ELR (cell line): ENCODE data around the gene TNIK.
A peak's percentile ranks its signal among the peaks of the same experiment; 100 is the strongest.
"Not testable (repeated sequence)": the region's sequence is repeated elsewhere in the genome, so short reads cannot be mapped to it uniquely, and the experiment has no call there.

ENCODE experiments used
- DNase-seq: peaks from one replicate; pipeline ENCODE4 v3.0.0-alpha.2; 2015; ENCODE audit warnings: low read depth

Gene TNIK

DNA sequence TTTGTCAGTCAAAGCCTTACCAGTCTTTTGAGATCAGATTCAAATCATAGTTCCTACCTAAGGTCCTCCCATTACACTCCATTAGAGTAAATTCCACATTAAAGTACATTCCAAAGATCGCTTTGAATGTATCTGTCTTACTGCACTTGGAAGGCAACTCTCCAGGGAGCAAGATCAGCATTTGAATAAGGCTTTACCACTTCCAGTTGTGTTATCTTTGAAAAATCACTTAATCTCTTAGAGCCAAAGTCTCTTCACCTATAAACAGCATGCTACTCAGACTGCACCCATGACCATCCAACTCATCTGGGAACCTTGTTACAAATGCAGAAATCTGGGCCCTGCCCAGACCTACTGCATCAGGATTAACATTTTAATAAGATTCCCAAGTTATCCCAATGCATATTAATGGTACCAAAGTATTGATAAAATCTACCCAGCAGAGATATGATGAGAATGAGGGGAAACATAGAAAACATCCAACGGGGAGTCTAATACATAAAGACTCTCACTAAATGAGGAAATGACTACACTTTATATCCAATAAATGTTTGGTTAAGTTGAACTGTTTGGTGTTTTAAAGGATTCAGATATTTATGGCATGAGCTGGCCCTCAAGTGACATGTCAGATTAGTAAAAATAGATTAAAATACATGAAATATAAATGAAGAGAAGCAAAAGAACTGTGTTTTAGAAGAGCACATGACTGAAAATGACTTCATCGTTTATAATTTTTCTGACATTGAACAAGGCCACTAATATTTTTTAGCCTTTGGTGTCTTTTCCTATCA lies 75.9 kb downstream of the TNIK start:
- DNase-seq = peak; percentile 48

DNA sequence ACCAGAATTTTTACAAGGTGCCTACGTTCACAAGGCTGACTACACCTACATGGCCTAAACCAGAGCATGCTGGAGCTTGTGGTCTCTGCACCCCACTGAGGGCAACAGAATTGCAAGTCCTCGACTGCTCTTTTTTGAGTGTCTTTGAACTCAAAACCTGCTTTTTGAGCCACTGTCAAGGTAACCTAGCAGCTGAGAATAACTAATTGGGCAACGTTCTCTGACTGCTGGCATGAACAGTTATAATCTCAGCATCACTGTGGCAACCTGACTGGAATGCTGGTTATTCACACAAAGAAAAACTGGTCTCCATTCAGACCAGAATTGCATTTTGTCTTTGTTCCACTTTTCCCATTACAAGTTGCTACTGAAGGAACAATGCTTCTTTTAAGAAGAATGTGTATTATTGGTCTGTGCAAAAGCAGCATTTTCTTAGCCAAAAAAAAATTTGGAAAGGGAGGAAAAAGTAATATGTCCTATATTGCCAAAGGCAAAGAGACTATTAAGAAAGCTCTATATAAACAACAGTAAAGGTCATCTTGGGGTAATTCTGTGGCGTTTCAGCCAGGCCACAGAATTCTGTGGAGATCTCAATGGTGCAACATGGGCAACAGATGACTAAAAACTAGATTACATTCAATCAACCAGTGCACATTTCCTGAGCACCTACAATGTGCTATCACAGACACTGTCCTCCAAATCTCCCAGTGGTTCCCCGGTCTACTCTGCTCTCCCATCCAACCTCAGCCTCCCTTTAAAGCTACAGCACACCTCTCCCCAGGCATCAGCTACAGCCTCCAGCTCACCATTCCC lies 76.8 kb downstream of the TNIK start:
- DNase-seq = no peak

GRCh38 chr3:171382347-171382746 lies 77.9 kb downstream of the TNIK start:
- DNase-seq = not testable (repeated sequence)

DNA sequence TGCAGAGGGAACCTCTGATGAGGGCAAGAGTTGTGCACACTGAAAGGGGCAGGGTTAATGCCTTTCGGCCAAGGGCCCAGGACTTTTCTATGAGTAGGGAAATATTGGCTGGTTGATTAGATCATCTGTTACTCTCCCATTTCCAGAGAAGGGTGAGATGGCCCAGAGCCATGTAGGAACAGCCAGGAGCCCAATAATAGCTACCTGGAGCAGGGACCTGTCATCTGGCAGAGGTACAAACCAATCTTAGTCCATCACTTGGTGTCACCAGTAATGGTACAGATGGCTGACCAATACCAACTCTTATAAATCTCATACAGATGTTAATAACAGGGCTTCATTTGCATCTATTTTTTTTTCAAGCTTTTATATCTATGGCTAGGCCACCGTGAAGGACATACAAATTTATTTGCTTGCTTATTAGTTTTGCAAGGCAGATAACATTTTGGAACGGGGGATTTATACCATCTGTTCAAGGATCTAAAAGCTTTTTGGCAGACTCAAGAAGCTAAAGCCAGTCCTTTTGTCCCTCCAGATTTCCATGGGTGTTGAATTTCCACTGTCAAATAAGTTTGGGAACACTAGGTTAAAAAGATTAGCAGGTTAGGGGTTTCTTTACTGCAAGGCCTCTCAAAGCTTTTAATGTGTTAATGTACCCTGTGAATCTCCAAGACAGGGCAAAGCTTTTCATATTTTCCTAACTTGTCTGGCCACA lies 79.3 kb downstream of the TNIK start:
- no peak for DNase-seq

DNA sequence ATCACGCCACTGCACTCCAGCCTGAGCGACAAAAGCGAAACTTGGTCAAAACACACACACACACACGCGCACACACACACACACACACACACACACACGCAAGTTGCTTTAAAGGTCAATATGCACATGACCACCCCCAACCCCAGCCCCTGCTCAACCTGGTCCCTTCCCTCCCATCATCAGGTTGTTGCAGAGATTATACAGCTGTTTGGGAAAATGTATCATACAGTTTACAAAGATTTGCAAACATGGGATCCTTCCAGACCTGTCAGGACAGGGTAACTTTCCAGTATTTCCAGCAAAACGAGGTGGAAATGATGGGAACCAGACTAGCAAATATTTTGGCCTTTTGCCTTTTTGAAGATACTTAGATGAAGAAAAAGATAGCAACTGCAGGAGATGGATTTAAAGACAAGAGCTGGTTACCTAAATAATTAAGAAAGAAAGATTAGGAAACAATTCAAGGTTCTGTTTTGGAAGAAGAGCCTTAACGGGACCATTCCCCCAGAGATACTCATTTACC lies 80.2 kb downstream of the TNIK start:
- DNase-seq = no peak

DNA sequence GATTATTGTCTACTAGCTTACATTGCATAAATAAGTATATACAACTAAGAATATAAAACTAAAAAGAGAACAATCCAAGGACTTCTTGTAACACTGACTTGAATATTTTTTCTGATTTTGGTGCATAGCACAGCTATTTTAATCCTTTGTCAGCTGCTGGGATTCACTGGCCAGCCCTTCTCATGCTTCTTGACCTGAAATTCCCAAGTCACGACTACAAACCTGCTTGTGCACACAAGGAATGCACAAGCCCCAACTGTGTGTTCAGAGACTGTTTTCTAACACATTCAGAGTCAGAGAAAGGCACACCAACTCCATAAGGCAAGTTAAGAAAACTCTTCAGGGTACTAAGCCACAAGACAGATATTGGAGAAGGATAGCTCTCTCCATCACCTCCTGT lies 80.9 kb downstream of the TNIK start:
- peak; percentile 35 for DNase-seq

GRCh38 chr3:171378586-171378985 lies 81.6 kb downstream of the TNIK start:
- no peak for DNase-seq

GRCh38 chr3:171377859-171378258 lies 82.3 kb downstream of the TNIK start:
- peak; percentile 52 for DNase-seq

DNA sequence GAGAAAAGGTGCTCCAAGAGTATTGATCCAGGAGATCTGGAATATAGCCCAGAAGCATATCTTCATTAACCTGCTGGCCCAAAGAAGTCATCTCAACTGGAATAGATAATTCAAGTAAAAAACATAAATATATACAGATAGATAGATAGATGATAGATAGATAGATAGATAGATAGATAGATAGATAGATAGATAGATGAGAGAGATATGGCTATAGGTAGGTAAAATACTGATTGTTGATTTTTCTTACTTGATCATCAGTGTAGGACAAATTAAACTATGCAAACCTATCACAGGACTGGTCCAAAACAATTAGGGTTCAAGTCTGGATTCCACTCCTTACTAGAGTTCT lies 83.6 kb downstream of the TNIK start:
- no peak for DNase-seq

DNA sequence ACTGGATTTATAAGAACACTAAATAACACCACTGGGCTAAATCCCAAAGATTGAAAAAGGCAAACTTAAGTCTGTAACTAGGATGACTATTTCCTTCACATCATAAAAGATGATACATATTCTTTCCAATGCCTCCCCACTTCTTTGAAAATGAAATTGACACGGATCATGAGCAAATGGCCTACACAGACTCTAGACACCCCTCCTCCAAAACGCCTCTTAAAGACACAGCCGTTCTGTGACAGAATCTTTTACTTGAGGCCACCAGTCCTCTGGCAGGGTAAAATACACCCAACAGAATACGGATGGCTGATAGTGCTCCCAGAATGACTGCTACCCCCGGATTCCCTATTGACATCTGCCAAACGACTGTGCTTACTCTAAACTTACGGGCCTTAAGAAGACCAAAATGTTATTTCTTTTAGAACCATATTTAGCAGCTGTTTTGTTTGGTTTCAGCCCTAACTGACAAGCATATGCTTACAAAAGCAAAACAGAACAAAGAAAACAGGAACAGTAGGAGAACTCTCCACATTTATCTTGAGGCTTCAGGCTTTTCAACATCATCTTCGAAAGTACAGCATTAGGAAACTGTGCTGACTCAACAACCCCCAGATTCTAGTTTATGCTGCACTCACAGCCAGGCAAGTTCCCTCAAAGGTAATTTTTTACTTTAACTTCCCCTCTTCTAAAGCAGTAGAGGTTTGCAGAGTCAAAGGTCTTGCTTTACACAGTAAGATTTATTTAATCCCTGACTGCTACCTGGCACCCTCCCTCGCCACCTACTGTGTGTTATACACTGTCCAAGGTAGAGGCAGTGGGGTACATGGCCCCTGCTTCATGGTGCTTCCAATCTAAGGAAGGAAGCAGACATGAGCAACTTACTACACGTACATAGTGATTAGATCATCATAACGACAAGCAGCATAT lies 84.3 kb downstream of the TNIK start:
- no peak for DNase-seq

DNA sequence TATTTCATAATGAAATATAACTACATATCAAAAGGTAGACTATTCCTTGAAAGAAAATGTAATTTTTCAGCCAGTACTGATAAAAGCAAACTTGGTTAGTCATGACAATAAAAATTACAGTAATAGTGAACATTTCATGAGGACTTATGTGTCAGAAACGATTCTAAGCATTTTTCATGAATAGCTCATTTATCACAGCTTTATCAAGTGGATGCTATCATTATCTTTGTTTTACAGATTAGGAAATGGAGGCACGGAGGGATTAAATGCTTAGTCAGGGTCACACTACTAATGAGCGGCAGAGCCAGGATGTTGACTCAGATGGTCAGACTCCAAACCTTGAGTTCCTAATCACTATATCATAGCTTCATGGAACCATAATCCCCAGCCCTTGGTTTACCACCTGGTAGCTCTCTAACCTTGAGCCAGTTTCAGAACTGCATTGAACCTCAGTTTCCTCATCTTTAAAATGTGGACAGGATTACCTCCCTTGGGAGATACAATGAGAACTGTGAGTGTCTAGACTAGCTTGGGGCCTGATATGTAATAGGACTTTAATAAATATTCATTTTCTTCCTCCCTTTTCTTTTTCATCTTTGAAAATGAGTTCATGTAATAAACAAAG lies 85.4 kb downstream of the TNIK start:
- DNase-seq = peak; percentile 86

DNA sequence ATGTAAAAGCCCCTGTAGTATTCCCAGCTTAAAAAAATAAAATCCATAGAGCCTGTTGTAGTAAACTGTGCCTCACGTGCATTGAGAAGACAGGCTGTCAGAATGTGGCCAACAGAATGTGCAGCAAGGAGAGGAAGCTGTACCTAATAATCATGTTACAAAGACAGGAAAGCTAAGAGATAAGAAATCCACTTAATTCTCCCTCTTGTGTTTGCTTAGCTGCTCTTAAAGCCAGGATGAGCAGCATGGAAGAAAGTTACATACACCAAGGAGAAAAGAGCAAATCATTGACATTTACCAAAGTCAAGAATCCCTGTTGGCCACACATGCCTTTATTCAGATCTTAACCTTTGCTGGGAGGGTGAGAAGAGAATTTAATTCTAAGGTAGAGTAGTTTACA lies 85.9 kb downstream of the TNIK start:
- DNase-seq = no peak

- DNase-seq = no peak
Observed at GRCh38 chr3:171373711-171374110, 86.5 kb downstream of the TNIK start.

DNA sequence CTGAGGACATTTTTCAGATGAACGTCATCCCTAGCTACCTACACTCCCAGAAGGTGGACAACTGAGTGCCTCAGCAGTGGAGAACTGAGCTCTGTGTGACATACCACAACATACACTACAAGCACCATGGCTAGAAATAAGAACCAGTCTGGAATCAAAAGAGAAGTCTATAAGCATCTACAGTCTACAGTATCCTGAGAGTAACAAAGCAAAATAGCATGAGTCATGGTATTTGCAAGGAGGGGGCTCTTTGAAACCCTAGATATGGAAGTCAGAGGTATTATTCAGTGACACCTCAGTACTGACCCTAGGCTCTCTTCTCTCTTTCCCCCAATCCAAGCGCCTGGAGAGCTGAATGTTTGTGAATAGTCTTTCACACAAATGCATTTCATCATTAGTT lies 87.5 kb downstream of the TNIK start:
- DNase-seq = no peak

DNA sequence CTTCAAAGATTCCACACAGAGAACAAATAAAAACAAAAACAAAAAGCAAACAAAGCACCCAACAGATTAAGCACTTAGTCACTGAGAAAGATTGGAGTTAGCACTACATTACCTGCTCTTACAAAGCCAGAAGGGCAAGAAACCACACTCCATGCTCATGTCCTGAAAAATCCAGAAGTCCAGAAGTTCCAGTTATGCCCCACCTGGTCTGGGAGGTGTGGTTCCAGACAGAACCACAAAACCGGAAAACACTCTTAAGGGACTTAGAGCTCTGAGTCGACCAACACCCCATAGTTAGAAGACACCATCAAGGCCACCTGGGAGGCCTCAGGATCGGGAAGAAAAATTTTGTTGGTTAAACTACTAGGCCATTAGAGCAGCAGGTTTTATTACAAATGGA lies 88.9 kb downstream of the TNIK start:
- no peak for DNase-seq

DNA sequence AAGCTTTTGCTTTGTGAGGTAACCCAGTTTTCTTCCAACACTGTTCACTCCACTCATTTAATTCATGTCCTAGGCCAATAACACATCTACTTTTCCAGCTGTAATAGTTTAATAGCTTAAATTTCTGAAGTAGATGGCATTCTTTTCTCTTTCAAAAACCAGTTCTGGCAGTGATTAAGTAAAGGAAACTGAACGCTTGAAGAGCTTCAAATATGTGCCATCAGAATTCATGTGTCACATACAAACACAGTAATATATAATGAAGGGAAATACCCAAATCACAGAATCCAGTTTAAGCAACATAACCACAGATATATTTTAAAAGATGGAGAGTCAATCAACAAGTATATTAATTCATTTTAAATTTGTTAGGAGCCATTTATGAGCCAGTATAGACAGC lies 91.0 kb downstream of the TNIK start:
- DNase-seq = no peak

DNA sequence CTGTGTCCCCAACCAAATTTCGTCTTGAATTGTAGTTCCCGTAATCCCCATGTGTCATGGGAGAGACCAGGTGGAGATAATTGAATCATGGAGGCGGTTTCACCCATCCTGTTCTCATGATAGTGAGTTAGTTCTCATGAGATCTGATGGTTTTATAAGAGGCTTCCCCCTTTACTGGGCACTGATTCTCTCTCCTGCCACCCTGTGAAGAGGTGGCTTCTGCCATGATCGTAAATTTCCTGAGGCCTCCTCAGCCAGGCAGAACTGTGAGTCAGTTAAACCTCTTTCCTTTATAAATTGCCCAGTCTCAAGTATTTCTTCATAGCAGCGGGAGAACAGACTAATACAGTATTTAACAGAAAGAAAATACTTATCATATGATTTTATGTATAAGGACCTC lies 93.5 kb downstream of the TNIK start:
- not testable (repeated sequence) for DNase-seq

DNA sequence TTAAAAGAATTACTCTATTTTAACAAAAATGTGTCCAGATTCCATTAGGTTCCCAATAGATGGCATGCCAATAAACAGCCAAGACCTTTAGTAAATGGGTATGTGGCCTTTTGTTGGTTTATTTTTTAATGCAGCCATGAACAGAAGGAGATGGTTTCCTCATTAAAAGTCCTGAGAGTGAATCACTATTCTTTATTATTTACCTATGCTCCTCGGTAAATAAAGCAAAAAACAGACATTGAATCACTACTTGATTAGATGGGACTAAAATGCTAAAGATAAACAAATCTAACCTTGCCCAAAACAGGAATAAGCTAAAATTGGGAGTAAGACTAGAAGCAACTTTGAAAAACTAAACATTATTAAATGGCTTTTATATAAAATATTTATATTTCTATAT lies 94.2 kb downstream of the TNIK start:
- no peak for DNase-seq

- no peak for DNase-seq
Observed at GRCh38 chr3:171365489-171365888, 94.7 kb downstream of the TNIK start.

- DNase-seq = no peak
Observed at GRCh38 chr3:171364500-171364899, 95.7 kb downstream of the TNIK start.

DNA sequence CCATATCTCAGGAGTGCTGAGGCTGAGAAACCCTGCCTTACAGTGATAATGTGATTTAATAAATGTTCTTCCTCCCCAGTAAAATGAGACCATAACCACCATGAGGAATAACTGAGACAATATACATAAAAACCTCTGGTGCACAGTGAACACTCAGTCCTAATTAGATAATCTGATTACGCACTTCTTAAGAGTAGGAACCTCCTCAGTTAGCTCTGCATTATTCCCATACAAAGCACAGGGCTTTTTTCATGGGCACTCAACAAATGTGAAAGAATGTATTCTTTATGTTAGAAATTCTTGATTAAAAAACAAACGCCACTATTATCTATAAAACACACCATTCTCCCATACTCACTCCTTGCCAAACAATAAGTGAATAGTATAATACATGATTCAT lies 97.0 kb downstream of the TNIK start:
- no peak for DNase-seq
